AG09309 (cell line): Measurements from ENCODE around the gene AHCYL1.
"Not testable (repeated sequence)": the region's sequence is repeated elsewhere in the genome, so short reads cannot be mapped to it uniquely, and the experiment has no call there.

Source experiments
- DNase-seq: peaks from one replicate; pipeline ENCODE4 v3.0.0-alpha.2; 2010; ENCODE audit warnings: low read depth
- H3K4me3 ChIP-seq: 2 replicates; pipeline ENCODE4 v1.5.1; 2011; ENCODE audit warnings: mild to moderate bottlenecking, low read depth, low read length, moderate library complexity; ENCODE audit not compliant: control insufficient read depth
- CTCF ChIP-seq: IDR thresholded peaks from 2 replicates; pipeline ENCODE4 v1.5.1; 2011; ENCODE audit warnings: mild to moderate bottlenecking, low read depth, low read length, inconsistent platforms; ENCODE audit not compliant: insufficient read depth, control insufficient read depth; ENCODE audit errors: missing control alignments

Gene AHCYL1

DNA sequence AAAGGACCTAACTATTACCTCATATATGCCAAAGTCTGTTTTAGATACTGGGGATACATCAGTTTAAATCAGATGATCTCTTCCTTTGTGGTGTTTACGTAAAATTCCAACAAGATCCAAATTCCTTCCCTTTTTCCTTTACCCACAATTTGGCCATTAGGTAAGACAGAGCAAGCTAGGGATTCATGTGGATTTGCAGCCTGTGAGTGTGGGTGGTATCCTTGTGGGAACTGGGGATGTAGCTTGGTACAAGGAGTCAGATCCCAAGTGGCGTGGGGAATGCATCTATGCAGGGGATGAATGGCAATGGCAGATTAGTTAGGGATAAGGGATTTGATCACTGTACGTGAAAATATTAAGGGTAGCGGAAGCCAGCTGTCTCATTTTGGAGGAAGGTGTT, 40.0 kb downstream of the AHCYL1 start:
- H3K4me3 ChIP-seq, result no peak overlapping the region
- no peak for DNase-seq
- TF ChIP-seq CTCF, result no peak

GRCh38 chr1:110030687-110031086, 46.1 kb downstream of the AHCYL1 start:
- H3K4me3 ChIP-seq, DNase-seq: not testable (repeated sequence)

DNA sequence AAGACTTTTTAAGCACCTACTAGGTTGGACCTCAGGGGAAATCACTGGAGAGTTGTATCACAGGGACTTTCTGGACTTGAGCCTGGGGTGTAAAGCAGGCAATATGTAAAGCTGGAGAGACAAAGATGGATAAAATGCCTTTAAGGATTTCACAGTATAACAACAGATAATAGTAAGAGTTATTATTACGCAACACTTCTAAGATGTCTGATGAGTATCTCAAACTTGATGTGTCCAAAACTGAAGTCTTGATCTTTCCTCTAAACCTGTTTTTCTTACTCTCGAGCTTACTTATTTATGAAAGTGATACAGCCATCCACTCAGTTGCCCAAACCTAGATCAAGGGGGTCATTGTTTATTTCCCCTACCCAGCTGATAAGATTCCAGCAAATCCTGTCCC, 47.8 kb downstream of the AHCYL1 start:
- no peak for DNase-seq
- H3K4me3 ChIP-seq, result no peak overlapping the region
- TF ChIP-seq CTCF, result no peak

DNA sequence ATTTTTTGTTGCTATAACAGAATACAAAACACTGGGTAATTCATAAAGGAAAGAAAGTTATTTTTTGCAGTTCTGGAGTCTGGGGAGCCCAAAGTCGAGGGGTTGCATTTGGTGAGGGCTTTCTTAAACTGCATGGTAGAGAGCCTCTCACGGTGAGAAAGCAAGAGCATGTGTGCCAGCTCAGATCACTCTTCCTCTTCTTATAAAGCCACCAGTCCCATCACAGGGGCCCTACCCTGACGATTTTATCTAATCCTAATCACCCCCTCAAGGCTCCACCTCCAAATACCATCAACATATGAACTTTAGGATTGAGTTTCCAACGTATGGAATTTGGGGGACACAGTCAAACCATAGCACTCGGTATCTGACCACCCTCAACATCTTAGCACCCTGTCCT, 48.9 kb downstream of the AHCYL1 start:
- TF ChIP-seq CTCF, result no peak
- DNase-seq, result no peak
- H3K4me3 ChIP-seq, result no peak overlapping the region

DNA sequence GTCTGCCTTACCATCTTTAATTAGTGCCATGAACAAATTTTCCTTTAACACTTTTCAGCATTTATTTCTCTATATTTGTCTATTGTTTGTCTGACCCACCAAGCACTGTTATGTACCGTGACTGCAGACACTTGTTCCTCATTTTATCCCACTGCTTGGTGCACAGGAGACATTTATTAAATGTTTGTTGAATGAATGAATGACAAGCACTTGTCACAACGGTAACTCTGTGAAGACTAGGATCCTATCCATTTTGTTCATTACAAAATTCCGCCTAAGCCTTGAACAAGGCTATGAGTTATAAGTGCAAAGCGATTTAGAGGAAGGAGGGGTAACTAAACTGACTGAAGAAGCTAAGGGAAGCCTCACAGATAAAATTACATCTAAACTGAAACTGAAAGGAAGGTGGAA, 49.5 kb downstream of the AHCYL1 start:
- TF ChIP-seq CTCF, result no peak
- peak overlapping the region; percentile 22 for H3K4me3 ChIP-seq
- no peak for DNase-seq

DNA sequence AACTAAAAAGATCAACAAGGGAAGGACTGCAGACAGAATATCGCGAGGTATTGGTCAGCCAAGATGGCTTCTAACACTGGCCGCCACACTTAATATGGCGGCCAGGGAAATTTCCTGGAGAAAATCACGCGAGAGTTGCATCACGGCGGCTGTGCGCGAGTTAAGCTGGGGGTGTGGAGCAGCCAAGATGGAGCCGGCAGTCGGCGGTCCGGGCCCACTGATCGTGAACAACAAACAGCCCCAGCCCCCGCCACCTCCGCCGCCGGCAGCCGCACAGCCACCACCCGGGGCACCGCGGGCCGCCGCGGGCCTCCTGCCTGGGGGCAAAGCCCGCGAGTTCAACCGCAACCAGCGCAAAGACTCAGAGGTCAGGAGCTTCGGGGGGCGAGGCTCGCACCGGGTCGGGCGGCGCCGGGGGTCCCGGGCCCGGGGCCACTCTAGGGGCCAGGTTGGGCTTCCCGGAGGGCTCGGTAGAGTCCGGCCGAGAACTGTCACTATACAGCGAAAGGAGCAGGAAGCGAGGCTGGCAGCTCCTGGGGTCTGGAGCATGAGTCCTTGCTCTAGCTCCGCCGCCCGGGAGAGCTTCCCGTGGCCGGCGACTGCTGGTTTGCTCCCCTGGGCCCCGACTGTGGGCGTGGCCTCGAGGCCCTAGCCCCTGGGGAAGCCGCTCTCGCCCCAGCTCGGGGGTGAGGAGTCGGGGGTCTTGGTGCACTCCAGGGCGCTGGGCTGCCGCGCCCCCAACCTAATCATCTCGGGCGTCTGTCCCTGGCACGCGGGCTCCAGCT, 50.1 kb downstream of the AHCYL1 start, which contains the start of gene STRIP1:
STRIP1 (plus strand) TSS at position 174 of the 785 bp plus-strand sequence; CDS start at position 188, 14 bp downstream.
- H3K4me3 ChIP-seq, result peak within 1 kb of the TSS; percentile 85
- DNase-seq, result peak; percentile 87
- no peak for TF ChIP-seq CTCF

GRCh38 chr1:110035236-110035752, 50.7 kb downstream of the AHCYL1 start:
- H3K4me3 ChIP-seq, result peak overlapping the region; percentile 85
- TF ChIP-seq CTCF, result no peak
- no peak for DNase-seq
